ENCODE data around the gene KCNQ2.
"Not testable (repeated sequence)": the region's sequence is repeated elsewhere in the genome, so short reads cannot be mapped to it uniquely, and the experiment has no call there.

The KCNQ2 gene

DNA sequence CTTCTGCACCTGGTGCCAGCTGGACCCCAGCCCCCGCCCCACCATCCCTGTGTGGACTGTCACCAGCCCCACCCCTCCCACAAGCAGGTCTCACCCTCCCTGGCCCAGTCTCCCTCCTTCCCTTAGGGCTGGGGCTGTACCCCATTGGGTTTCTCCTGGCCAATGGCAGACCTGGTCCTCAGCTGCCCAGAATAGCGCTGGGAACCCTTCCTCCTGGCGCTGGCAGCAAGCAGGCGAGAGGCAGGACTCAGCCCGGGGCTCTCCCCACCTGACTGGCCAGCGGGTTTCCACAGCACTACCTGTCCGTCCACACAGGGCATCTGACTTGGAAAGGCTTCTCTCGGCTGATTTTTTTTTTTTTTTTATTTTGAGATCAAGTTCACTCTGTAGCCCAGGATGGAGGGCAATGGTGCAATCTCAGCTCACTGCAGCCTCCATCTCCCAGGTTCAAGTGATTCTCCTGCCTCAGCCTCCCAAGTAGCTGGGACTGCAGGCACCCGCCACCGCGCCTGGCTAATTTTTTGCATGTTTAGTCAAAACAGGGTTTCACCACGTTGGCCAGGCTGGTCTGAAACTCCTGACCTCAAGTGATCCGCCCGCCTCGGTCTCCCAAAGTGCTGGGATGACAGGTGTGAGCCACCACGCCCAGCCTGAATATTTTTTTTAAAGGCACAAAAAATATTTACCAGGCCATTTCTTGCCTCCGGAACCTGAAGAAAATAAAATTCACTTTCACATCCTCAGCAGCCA is 89.7 kb downstream of the KCNQ2 start:
- H3K36me3 ChIP-seq (ENCODE audit: control insufficient read depth, insufficient read depth, low read length): no peaks in the 10 kb centered on the region
- H3K27ac ChIP-seq: no peak overlapping the region
- H3K9me3 ChIP-seq (ENCODE audit: control insufficient read depth, low read length): peaks cover 5% of the 10 kb centered on the region
- TF ChIP-seq, protein P1, sequence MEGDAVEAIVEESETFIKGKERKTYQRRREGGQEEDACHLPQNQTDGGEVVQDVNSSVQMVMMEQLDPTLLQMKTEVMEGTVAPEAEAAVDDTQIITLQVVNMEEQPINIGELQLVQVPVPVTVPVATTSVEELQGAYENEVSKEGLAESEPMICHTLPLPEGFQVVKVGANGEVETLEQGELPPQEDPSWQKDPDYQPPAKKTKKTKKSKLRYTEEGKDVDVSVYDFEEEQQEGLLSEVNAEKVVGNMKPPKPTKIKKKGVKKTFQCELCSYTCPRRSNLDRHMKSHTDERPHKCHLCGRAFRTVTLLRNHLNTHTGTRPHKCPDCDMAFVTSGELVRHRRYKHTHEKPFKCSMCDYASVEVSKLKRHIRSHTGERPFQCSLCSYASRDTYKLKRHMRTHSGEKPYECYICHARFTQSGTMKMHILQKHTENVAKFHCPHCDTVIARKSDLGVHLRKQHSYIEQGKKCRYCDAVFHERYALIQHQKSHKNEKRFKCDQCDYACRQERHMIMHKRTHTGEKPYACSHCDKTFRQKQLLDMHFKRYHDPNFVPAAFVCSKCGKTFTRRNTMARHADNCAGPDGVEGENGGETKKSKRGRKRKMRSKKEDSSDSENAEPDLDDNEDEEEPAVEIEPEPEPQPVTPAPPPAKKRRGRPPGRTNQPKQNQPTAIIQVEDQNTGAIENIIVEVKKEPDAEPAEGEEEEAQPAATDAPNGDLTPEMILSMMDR (IDR thresholded peaks at IDR 0.05): no peak
- no peaks in the 10 kb centered on the region for H3K27me3 ChIP-seq (ENCODE audit: control insufficient read depth, insufficient read depth, low read length)
- H3K4me1 ChIP-seq: peaks cover 4% of the 10 kb centered on the region
- H3K4me3 ChIP-seq (ENCODE audit: low read depth, low read length): no peak overlapping the region
- H3K79me2 ChIP-seq: no peaks in the 10 kb centered on the region
- H2AFZ ChIP-seq: no peak overlapping the region
- no peak overlapping the region for H3K9ac ChIP-seq
- H3K4me2 ChIP-seq (ENCODE audit: low read length): no peak overlapping the region

DNA sequence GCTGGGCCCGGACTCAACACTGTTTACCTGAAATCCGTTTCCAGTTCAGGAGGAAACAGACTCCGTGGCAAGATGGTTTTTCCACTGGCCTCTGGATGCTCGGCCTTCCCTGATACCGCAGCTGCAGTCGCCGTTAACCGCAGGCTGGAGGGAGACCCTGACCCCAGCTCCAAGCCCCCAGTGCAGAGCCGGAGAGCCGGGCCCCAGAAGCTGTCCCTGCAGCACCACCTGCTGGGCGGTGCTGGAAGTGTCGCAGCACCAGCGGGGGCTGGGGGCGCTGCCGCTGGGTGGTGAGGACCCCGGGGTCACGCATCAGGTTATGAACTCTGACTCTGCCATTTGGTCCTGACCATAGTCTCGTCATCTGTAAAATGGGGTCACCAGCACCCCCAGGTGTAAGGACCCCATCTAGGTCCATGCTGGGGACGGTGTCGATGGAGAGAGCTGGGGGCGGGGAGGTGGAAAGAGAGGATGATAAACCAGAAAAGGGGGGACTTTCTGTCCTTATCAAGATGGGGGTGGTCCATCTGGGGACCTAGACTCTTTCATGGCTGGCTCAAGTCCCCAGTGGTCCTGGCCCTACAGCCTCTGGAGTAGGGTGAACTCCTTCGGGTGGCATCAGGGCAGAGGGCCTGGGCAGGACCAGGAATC is 90.5 kb downstream of the KCNQ2 start:
- Histone ChIP-seq H3K4me2 (ENCODE audit: low read length) (no peak overlapping the region), H3K79me2 (no peaks in the 10 kb centered on the region), H3K27me3 (ENCODE audit: control insufficient read depth, insufficient read depth, low read length) (peaks cover 3% of the 10 kb centered on the region), H3K4me3 (ENCODE audit: low read depth, low read length) (no peak overlapping the region), H3K9ac (no peak overlapping the region), H3K9me3 (ENCODE audit: control insufficient read depth, low read length) (peaks cover 5% of the 10 kb centered on the region), H2AFZ (peak overlapping the region; percentile 51), H3K4me1 (peaks cover 8% of the 10 kb centered on the region), H3K36me3 (ENCODE audit: control insufficient read depth, insufficient read depth, low read length) (no peaks in the 10 kb centered on the region), H3K27ac (no peak overlapping the region)
- TF ChIP-seq, protein P1 (IDR thresholded peaks at IDR 0.05): peak; percentile 99

- Histone ChIP-seq H3K9ac (no peak overlapping the region), H3K9me3 (ENCODE audit: control insufficient read depth, low read length) (no peaks in the 10 kb centered on the region), H3K4me1 (peaks cover 8% of the 10 kb centered on the region), H3K27me3 (ENCODE audit: control insufficient read depth, insufficient read depth, low read length) (peaks cover 3% of the 10 kb centered on the region), H3K36me3 (ENCODE audit: control insufficient read depth, insufficient read depth, low read length) (no peaks in the 10 kb centered on the region), H3K27ac (no peak overlapping the region), H3K79me2 (no peaks in the 10 kb centered on the region), H2AFZ (no peak overlapping the region), H3K4me3 (ENCODE audit: low read depth, low read length) (no peak overlapping the region), H3K4me2 (ENCODE audit: low read length) (no peak overlapping the region)
- TF ChIP-seq, protein P1 (IDR thresholded peaks at IDR 0.05): no peak
These were observed 92.0 kb downstream of the KCNQ2 start for GRCh38 chr20:63380346-63380870.

- H3K9ac ChIP-seq; H3K27me3 ChIP-seq (ENCODE audit: control insufficient read depth, insufficient read depth, low read length): not testable (repeated sequence)
These were observed 92.6 kb downstream of the KCNQ2 start for GRCh38 chr20:63379872-63380271.

GRCh38 chr20:63379296-63379695 is 93.2 kb downstream of the KCNQ2 start:
- no peaks in the 10 kb centered on the region for H3K9me3 ChIP-seq (ENCODE audit: control insufficient read depth, low read length)
- peaks cover 3% of the 10 kb centered on the region for H3K27me3 ChIP-seq (ENCODE audit: control insufficient read depth, insufficient read depth, low read length)
- no peaks in the 10 kb centered on the region for H3K36me3 ChIP-seq (ENCODE audit: control insufficient read depth, insufficient read depth, low read length)
- H2AFZ ChIP-seq: no peak overlapping the region
- H3K79me2 ChIP-seq: no peaks in the 10 kb centered on the region
- H3K4me2 ChIP-seq (ENCODE audit: low read length): no peak overlapping the region
- H3K4me1 ChIP-seq: peaks cover 8% of the 10 kb centered on the region
- TF ChIP-seq, protein P1 (IDR thresholded peaks at IDR 0.05): no peak
- H3K27ac ChIP-seq: no peak overlapping the region
- H3K9ac ChIP-seq: no peak overlapping the region
- no peak overlapping the region for H3K4me3 ChIP-seq (ENCODE audit: low read depth, low read length)

More at GRCh38 chr20:63379872-63380271, 92.6 kb downstream of the KCNQ2 start:
- not testable (repeated sequence) for H3K9me3 ChIP-seq (ENCODE audit: control insufficient read depth, low read length); H3K4me3 ChIP-seq (ENCODE audit: low read depth, low read length); H3K79me2 ChIP-seq; H3K27ac ChIP-seq; H3K4me2 ChIP-seq (ENCODE audit: low read length); H2AFZ ChIP-seq; H3K4me1 ChIP-seq; H3K36me3 ChIP-seq (ENCODE audit: control insufficient read depth, insufficient read depth, low read length)

Data from parathyroid adenoma (tissue), 2 donors.